Caco-2 (cell line): ENCODE results near the gene PLCXD1. TPM values are rescaled to one million over a fixed set of nuclear protein-coding genes. Genes with fewer than 3 reads are reported as not detected.

Source experiments
- BruUV-seq: library from RNA; stranded (reverse); fragments of 400-500 nt; replicated peaks from 2 replicates; lab custom pipeline; 2021; lab: Mats Ljungman, UMichigan
- CTCF ChIA-PET: fragments of 300-600 bp; sonication (Branson Sonifier 250); formaldehyde crosslinking; loops from one replicate; lab custom pipeline; 2022; ENCODE audit warnings: antibody characterized with exemption; lab: Charles Lee
- POLR2A ChIA-PET: fragments of 300-600 bp; sonication (Branson Sonifier 250); formaldehyde crosslinking; loops from one replicate; lab custom pipeline; 2022; ENCODE audit warnings: antibody characterized with exemption; lab: Charles Lee
- DNase-seq, 2 experiments: peaks; one replicate each; pipeline versions ENCODE4 v3.0.0 to v3.0.0-alpha.2; 2020 to 2022
- H3K27me3 ChIP-seq: replicated peaks from 2 replicates; pipeline ENCODE4 v1.6.0; 2011; ENCODE audit warnings: low read length; ENCODE audit not compliant: control insufficient read depth, insufficient read depth
- H3K36me3 ChIP-seq: 2 replicates; pipeline ENCODE4 v1.5.1; 2011; ENCODE audit warnings: low read length; ENCODE audit not compliant: control insufficient read depth, insufficient read depth
- H3K4me1 ChIP-seq: fragments of 250-450 bp; sonication (Bioruptor Pico); 2 replicates; pipeline ENCODE4 v1.5.1; 2020; ENCODE audit warnings: mild to moderate bottlenecking
- H3K4me3 ChIP-seq: 2 replicates; pipeline ENCODE4 v1.5.1; 2011; ENCODE audit warnings: low read depth, mild to moderate bottlenecking, control low read depth, low read length
- H3K9me3 ChIP-seq: fragments of 250-450 bp; sonication (Bioruptor Pico); 2 replicates; pipeline ENCODE4 v1.5.1; 2020; ENCODE audit warnings: mild to moderate bottlenecking, moderate library complexity
- H3K27ac Mint-ChIP-seq: one replicate; pipeline ENCODE4 v1.8.0; 2022; ENCODE audit warnings: mixed read lengths; ENCODE audit not compliant: unreplicated experiment
- H3K27me3 Mint-ChIP-seq: one replicate; pipeline ENCODE4 v1.8.0; 2022; ENCODE audit warnings: mixed read lengths; ENCODE audit not compliant: insufficient read depth, unreplicated experiment
- H3K36me3 Mint-ChIP-seq: one replicate; pipeline ENCODE4 v1.8.0; 2022; ENCODE audit warnings: mild to moderate bottlenecking, mixed read lengths; ENCODE audit not compliant: insufficient read depth, unreplicated experiment
- H3K4me1 Mint-ChIP-seq: one replicate; pipeline ENCODE4 v1.8.0; 2022; ENCODE audit warnings: low read depth, mixed read lengths; ENCODE audit not compliant: unreplicated experiment
- H3K4me3 Mint-ChIP-seq: one replicate; pipeline ENCODE4 v1.8.0; 2022; ENCODE audit warnings: mild to moderate bottlenecking, moderate library complexity, mixed read lengths; ENCODE audit not compliant: unreplicated experiment
- H3K9me3 Mint-ChIP-seq: one replicate; pipeline ENCODE4 v1.8.0; 2022; ENCODE audit warnings: mixed read lengths; ENCODE audit not compliant: unreplicated experiment
- intact Hi-C: fragments of 100-400 bp; cut with micrococcal nuclease; formaldehyde crosslinking; loops from one replicate; pipeline ENCODE4 v1.10.0; 2022; ENCODE audit not compliant: unreplicated experiment
- total RNA-seq: library from RNA; stranded (reverse); gene quantifications from 2 replicates; pipeline ENCODE4 v1.2.3, GENCODE V29; 2022
- TF ChIP-seq, protein P1 (sequence below), 2 experiments: fragments of 200-600 bp in 1 of 2; IDR thresholded peaks; 1 replicate in 1 of 2; 2 replicates in 1 of 2; pipeline versions ENCODE4 v1.5.1 to v1.8.0; 2011 to 2022; ENCODE audit warnings: antibody characterized with exemption in 1 of 2, control low read depth in 1 of 2, inconsistent platforms in 1 of 2, low read depth in 1 of 2, low read length in 1 of 2, mild to moderate bottlenecking in 1 of 2, moderate library complexity in 1 of 2; ENCODE audit not compliant: insufficient read depth in 1 of 2, severe bottlenecking in 1 of 2, unreplicated experiment in 1 of 2

PLCXD1 gene
- total RNA-seq, 1 experiment from 2014 or later: 53.9 TPM

DNA sequence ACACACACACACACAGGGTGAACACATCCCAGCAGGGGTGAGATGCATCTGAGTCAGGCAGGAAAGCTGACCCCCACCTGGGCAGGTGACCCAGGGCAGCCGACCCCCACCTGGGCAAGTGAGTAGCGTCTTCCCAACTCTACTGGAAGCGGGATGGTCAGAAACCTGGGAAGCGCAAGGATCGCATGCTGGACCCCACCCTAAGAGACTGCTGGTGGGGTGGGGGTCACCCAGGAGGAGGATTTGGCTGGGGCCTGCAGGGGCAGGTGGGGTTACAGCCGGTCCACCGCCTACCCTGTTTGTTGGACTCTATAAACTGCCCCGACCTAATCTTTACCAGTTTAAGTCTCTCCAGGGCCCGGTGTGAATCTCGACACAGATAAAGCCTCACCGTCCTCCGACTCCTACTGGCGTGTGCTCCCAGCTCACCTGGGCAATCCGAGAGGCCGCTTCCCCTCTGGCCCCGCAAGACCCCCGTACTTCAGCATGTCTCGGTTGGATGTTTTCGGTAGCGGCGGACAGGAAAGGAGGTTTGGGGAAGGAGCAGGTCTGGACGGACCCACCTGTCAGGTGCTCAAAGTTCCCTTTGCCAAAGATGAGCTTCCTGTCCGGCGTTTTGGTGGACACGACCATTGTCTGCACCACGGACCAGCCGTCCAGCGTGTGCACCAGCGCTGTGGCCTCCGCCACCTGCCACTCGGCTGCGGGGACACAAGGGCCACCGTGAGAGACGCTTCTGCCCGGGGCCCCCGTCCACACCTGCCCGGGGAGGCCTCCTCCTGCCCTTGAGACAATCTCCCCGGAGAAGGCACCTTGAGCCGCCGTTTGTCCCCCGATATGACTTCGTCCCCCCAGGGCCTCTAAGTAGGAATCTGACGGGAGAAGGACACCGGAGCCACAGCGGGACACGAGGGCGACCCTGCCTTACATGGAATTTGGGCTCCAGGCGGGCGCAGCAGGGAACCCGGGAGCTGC is 35.5 kb downstream of the PLCXD1 start:
- no peak for DNase-seq
- Histone ChIP-seq H3K27me3 (no peaks in the 10 kb centered on the region), H3K36me3 (peaks cover 8% of the 10 kb centered on the region), H3K4me1 (no peaks in the 10 kb centered on the region), H3K4me3 (no peak overlapping the region), H3K9me3 (no peaks in the 10 kb centered on the region)
- Mint-ChIP-seq H3K27ac (no peak overlapping the region), H3K27me3 (no peaks in the 10 kb centered on the region), H3K9me3 (no peaks in the 10 kb centered on the region), H3K4me1 (no peaks in the 10 kb centered on the region), H3K36me3 (peaks cover 49% of the 10 kb centered on the region), H3K4me3 (peak overlapping the region; percentile 22)
- POLR2A ChIA-PET: no interaction called here
- intact Hi-C loops: loop anchor here (1.0 to 5.0 kb wide), 2 partner anchors 33 to 1276 kb away; partner anchors contain the start of gene AKAP17A
- TF ChIP-seq, protein P1, sequence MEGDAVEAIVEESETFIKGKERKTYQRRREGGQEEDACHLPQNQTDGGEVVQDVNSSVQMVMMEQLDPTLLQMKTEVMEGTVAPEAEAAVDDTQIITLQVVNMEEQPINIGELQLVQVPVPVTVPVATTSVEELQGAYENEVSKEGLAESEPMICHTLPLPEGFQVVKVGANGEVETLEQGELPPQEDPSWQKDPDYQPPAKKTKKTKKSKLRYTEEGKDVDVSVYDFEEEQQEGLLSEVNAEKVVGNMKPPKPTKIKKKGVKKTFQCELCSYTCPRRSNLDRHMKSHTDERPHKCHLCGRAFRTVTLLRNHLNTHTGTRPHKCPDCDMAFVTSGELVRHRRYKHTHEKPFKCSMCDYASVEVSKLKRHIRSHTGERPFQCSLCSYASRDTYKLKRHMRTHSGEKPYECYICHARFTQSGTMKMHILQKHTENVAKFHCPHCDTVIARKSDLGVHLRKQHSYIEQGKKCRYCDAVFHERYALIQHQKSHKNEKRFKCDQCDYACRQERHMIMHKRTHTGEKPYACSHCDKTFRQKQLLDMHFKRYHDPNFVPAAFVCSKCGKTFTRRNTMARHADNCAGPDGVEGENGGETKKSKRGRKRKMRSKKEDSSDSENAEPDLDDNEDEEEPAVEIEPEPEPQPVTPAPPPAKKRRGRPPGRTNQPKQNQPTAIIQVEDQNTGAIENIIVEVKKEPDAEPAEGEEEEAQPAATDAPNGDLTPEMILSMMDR (IDR thresholded peaks at IDR 0.05; ENCODE audit: insufficient read depth in 1 of 2, low read depth in 1 of 2, low read length in 1 of 2, severe bottlenecking in 1 of 2, unreplicated experiment in 1 of 2): no peak
- no TSS peak for BruUV-seq
- CTCF ChIA-PET: no interaction called here

DNA sequence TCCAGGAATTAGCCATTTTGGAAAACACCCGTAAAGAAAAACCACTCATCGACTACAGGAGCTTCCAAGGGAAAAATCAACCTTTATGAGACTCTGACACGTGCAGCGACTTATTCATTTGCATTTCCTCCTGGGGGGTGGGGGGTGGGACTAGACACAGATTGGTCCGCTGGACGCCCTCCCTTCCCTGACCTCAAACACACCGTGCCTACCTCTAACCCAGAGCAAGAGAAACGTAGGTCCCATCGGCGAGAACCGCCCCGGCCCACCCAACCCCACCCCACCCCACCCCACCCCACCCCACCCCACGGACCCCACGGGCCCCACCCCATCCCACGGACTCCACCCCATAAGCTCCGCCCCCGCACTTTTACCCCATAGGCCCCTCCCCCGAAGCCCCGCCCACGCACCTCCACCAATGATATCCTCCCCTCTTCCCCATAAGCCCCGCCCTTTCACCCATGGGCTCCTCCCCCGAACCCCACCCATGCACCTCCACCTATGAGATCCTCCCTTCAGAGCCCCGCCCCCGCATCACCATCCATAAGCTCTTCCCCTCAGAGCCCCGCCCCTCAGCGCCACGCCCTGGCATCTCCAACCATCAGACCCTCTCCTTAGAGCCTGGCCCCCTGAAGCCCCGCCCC is 36.4 kb downstream of the PLCXD1 start:
- no peak for DNase-seq
- intact Hi-C loops: loop anchor here (1.0 to 5.0 kb wide), 5 partner anchors 34 to 1275 kb away; partner anchors contain the start of genes AKAP17A, ASMTL and PPP2R3B
- H3K4me3 Mint-ChIP-seq: peak overlapping the region; percentile 72
- H3K4me3 ChIP-seq: peak overlapping the region; percentile 39
- POLR2A ChIA-PET: no interaction called here
- no TSS peak for BruUV-seq
- CTCF ChIA-PET: no interaction called here
- H3K36me3 Mint-ChIP-seq: peaks cover 40% of the 10 kb centered on the region
- H3K27me3 Mint-ChIP-seq: no peaks in the 10 kb centered on the region
- H3K4me1 Mint-ChIP-seq: no peaks in the 10 kb centered on the region
- H3K4me1 ChIP-seq: no peaks in the 10 kb centered on the region
- TF ChIP-seq, protein P1 (IDR thresholded peaks at IDR 0.05; ENCODE audit: insufficient read depth in 1 of 2, low read depth in 1 of 2, low read length in 1 of 2, severe bottlenecking in 1 of 2, unreplicated experiment in 1 of 2): no peak
- H3K9me3 Mint-ChIP-seq: no peaks in the 10 kb centered on the region
- no peaks in the 10 kb centered on the region for H3K27me3 ChIP-seq
- no peaks in the 10 kb centered on the region for H3K9me3 ChIP-seq
- H3K36me3 ChIP-seq: peaks cover 7% of the 10 kb centered on the region
- H3K27ac Mint-ChIP-seq: peak overlapping the region; percentile 83

DNA sequence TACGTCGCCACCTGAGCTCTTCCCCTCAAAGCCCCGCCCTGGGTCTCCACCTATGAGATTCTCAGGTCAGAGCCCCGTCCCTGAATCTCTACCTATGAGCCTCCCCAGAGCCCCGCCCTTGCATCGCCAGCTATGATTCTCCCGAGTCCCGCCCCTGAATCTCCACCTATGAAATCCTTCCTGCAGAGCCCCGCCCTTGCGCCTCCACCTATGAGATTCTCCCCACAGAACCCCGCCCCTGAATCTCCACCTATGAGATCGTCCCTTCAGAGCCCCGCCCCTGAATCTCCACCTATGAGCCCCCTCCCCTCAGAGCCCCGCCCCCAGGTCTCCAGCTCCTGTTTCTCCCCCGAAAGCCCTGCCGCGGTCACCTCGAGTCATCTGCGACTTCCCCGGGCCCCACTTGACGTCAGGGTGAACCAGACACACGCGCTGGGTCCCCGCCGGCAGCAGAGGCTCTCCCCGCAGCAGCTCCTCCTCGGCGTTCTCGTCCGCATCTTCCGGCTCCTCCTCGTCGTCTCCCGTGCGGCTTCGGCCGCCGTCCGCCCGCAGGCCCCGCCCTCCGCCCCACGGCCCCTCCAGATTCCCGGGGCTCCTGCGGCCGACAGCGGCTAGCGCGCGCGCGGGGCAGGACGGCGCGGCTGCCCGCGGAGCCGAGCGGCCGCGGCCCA is 37.0 kb downstream of the PLCXD1 start:
- TF ChIP-seq, protein P1 (IDR thresholded peaks at IDR 0.05; ENCODE audit: insufficient read depth in 1 of 2, low read depth in 1 of 2, low read length in 1 of 2, severe bottlenecking in 1 of 2, unreplicated experiment in 1 of 2): no peak
- ChIA-PET CTCF (no interaction called here), POLR2A (no interaction called here)
- Histone ChIP-seq H3K4me3 (peak overlapping the region; percentile 85), H3K27me3 (no peaks in the 10 kb centered on the region), H3K4me1 (no peaks in the 10 kb centered on the region), H3K9me3 (no peaks in the 10 kb centered on the region), H3K36me3 (peaks cover 7% of the 10 kb centered on the region)
- no peaks in the 10 kb centered on the region for H3K27me3 Mint-ChIP-seq
- intact Hi-C loops: loop anchor here (2.0 to 5.0 kb wide), 4 partner anchors 41 to 1274 kb away; partner anchors contain the start of genes AKAP17A, ASMTL and PPP2R3B
- peaks cover 36% of the 10 kb centered on the region for H3K36me3 Mint-ChIP-seq
- peak overlapping the region; percentile 83 for H3K27ac Mint-ChIP-seq
- peak; percentile 98 to 99 for DNase-seq
- H3K4me3 Mint-ChIP-seq: peak overlapping the region; percentile 72
- no peaks in the 10 kb centered on the region for H3K9me3 Mint-ChIP-seq
- H3K4me1 Mint-ChIP-seq: peaks cover 2% of the 10 kb centered on the region
- BruUV-seq: no TSS peak
